ENCODE measurements around the gene JUND. TPM values are rescaled to one million over a fixed set of nuclear protein-coding genes. Genes with fewer than 3 reads are reported as not detected.

Gene JUND
- total RNA-seq, 6 experiments from 2014 or later = 70.3 to 99.9 (median 91.7) TPM

- no peak for DNase-seq
- H3K27me3 Mint-ChIP-seq (ENCODE audit: insufficient read depth) = peaks cover 18% of the 10 kb centered on the region
- H3K4me1 Mint-ChIP-seq (ENCODE audit: low read depth) = peaks cover 5% of the 10 kb centered on the region; the same call in 1 of the 2 replicates
- no peaks in the 10 kb centered on the region for H3K36me3 Mint-ChIP-seq (ENCODE audit: low read depth)
- TF ChIP-seq, protein P1, sequence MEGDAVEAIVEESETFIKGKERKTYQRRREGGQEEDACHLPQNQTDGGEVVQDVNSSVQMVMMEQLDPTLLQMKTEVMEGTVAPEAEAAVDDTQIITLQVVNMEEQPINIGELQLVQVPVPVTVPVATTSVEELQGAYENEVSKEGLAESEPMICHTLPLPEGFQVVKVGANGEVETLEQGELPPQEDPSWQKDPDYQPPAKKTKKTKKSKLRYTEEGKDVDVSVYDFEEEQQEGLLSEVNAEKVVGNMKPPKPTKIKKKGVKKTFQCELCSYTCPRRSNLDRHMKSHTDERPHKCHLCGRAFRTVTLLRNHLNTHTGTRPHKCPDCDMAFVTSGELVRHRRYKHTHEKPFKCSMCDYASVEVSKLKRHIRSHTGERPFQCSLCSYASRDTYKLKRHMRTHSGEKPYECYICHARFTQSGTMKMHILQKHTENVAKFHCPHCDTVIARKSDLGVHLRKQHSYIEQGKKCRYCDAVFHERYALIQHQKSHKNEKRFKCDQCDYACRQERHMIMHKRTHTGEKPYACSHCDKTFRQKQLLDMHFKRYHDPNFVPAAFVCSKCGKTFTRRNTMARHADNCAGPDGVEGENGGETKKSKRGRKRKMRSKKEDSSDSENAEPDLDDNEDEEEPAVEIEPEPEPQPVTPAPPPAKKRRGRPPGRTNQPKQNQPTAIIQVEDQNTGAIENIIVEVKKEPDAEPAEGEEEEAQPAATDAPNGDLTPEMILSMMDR (IDR thresholded peaks at IDR 0.05) = peak; percentile 26; the same call in 1 of the 2 replicates
- no peaks in the 10 kb centered on the region for H3K9me3 Mint-ChIP-seq
- H3K4me3 Mint-ChIP-seq = no peak overlapping the region
- H3K27ac Mint-ChIP-seq = no peak overlapping the region
Measured at GRCh38 chr19:18254546-18255503, 26.6 kb downstream of the JUND start.

DNA sequence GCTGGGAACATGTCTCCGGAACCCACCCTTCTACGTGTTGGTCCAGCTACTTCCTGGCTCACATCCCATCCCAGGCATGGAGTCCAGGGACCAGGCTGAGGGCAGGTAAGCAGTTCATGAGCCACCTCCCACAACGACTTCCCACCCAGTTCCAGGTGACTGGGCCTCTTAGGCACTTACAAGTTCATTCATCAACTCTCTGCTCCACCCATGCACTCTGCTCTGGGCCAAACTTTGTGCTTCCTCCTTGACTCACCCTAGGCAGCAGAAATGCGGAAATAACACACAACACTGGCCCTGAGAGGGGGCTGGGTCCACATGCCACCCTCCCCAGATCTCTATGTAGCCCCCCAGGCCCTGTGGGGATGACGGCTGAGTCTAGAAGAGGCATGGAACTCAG is 27.7 kb downstream of the JUND start:
- no peaks in the 10 kb centered on the region for H3K36me3 Mint-ChIP-seq (ENCODE audit: low read depth)
- H3K27me3 Mint-ChIP-seq (ENCODE audit: insufficient read depth) = peaks cover 18% of the 10 kb centered on the region
- TF ChIP-seq, protein P1 (IDR thresholded peaks at IDR 0.05) = no peak
- no peak overlapping the region for H3K4me3 Mint-ChIP-seq
- peaks cover 5% of the 10 kb centered on the region; the same call in 1 of the 2 replicates for H3K4me1 Mint-ChIP-seq (ENCODE audit: low read depth)
- H3K27ac Mint-ChIP-seq = no peak overlapping the region
- DNase-seq = no peak
- H3K9me3 Mint-ChIP-seq = no peaks in the 10 kb centered on the region

DNA sequence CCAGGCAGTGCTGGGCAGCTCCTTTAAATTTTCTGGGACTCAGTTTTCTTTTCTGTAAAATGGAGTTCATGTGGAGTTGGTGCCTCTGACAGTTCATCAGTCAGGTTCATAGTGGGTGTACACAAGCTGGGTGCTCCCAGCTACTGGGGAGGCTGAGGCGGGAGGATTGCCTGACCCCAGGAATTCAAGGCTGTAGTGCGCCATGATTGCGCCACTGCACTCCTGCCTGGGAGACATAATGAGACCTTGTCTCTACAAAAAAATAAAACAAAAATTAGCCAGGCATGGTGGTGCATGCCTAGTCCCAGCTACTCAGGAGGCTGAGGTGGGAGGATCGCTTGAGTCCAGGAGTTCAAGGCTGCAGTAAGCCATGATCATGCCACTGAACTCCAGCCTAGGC is 28.3 kb downstream of the JUND start:
- no peak for DNase-seq
- no peak overlapping the region for H3K27ac Mint-ChIP-seq
- peaks cover 2% of the 10 kb centered on the region; the same call in 1 of the 2 replicates for H3K4me1 Mint-ChIP-seq (ENCODE audit: low read depth)
- H3K4me3 Mint-ChIP-seq = no peak overlapping the region
- peaks cover 18% of the 10 kb centered on the region for H3K27me3 Mint-ChIP-seq (ENCODE audit: insufficient read depth)
- TF ChIP-seq, protein P1 (IDR thresholded peaks at IDR 0.05) = no peak
- no peaks in the 10 kb centered on the region for H3K36me3 Mint-ChIP-seq (ENCODE audit: low read depth)
- no peaks in the 10 kb centered on the region for H3K9me3 Mint-ChIP-seq

- TF ChIP-seq, protein P1 (IDR thresholded peaks at IDR 0.05) = no peak
- H3K27ac Mint-ChIP-seq = no peak overlapping the region
- no peaks in the 10 kb centered on the region for H3K4me1 Mint-ChIP-seq (ENCODE audit: low read depth)
- DNase-seq = no peak
- H3K4me3 Mint-ChIP-seq = no peak overlapping the region
- H3K9me3 Mint-ChIP-seq = no peaks in the 10 kb centered on the region
- H3K27me3 Mint-ChIP-seq (ENCODE audit: insufficient read depth) = peaks cover 18% of the 10 kb centered on the region
- H3K36me3 Mint-ChIP-seq (ENCODE audit: low read depth) = no peaks in the 10 kb centered on the region
Measured at GRCh38 chr19:18252370-18252717, 29.1 kb downstream of the JUND start.

DNA sequence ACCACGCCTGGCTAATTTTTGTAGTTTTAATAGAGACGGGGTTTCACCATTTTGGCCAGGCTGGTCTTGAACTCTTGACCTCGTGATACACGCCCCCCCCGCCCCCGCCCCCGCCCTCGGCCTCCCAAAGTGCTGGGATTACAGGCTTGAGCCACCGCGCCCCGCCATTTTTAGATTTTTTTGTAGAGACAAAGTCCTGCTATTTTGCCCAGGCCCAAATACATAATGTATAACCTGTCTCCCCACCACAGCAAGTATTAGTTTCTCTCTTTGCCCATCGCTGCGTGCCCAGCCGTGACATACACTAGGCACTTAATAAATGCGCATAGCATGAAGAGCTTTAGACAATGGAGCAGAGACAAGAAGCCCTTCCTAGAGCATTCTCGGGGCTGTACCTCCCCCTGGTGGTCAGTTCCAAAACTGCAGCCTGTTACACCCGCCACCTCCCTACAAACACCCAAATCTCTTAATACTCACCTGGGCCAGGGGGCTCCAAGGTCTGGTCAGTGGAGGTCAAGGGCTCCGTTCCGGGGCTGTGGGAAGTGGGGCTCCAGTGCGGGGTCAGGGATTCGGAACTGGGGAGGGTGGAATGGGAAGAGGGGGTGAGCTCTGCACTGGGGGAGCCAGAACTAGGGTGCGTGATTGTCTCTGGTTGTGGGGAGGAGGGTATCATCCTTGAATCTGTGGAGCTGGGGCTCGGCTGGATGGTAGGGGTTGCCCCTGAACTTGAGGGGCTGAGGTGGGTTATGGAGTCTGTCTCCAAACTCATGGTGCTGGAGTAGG is 29.6 kb downstream of the JUND start:
- no peaks in the 10 kb centered on the region for H3K4me1 Mint-ChIP-seq (ENCODE audit: low read depth)
- peak; percentile 48 for DNase-seq

More for the DNA sequence above, 29.6 kb downstream of the JUND start:
- peaks cover 20% of the 10 kb centered on the region for H3K27me3 Mint-ChIP-seq (ENCODE audit: insufficient read depth)
- no peak overlapping the region for H3K27ac Mint-ChIP-seq
- no peak overlapping the region for H3K4me3 Mint-ChIP-seq
- no peaks in the 10 kb centered on the region for H3K9me3 Mint-ChIP-seq
- no peaks in the 10 kb centered on the region for H3K36me3 Mint-ChIP-seq (ENCODE audit: low read depth)
- TF ChIP-seq, protein P1 (IDR thresholded peaks at IDR 0.05) = peak; percentile 97
